Amygdala (tissue), 56 donors: ENCODE measurements around the gene ZDHHC19.
"Not testable (repeated sequence)": the region's sequence is repeated elsewhere in the genome, so short reads cannot be mapped to it uniquely, and the experiment has no call there.

Experiments
- DNase-seq, 56 donors: peaks; one replicate each; lab custom pipeline; 2025; lab: John Stamatoyannopoulos, UW

ZDHHC19 gene

DNA sequence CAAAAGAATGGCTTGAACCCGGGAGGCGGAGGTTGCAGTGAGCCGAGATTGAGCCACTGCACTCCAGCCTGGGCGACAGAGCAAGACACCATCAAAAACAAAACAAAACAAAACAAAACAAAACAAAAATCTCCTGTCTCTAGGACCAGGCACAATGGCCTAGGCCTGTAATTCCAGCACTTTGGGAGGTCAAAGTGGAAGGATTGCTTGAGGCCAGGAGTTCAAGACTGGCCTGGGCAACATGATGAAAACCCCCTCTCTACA, 27.1 kb downstream of the ZDHHC19 start:
- DNase-seq, result not testable (repeated sequence)

DNA sequence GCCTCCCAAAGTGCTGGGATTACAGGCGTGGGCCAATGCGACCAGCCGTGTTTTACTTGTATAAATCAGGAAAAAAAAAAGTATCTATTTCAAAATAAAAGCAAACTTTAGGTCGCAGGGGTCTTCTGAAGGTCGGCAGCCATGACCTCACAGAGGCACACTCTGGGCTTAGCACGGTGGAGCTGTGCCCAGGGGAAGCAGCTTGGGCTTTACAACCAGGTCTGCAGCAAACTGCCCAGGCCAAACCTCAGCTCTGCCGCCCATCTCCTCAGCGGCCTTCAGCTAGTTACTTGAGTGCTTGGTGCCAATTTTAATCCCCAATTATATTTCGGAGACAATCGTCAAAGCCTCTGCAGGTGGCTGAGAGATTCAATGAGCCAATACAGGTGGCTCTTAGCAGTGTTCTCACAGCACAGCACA, 30.1 kb downstream of the ZDHHC19 start:
- no peak for DNase-seq

DNA sequence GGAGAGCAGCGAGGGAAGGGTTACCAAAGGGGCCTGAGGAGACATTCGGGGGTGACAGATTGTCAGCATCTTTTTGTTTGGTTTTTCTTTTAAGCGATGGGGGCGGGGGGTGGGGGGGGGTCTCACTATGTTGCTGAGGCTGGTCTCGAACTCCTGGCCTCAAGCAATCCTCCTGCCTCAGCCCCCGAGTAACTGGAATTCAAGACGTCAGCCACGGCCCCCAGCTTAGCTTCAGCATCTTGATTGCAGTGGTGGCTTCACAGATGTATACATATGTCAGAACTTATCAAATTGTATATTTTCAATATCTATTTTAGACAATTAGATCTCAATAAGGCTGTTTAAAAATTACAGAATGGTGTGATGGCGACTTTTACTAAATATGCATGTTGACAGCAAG, 30.9 kb downstream of the ZDHHC19 start:
- DNase-seq, result no peak

DNA sequence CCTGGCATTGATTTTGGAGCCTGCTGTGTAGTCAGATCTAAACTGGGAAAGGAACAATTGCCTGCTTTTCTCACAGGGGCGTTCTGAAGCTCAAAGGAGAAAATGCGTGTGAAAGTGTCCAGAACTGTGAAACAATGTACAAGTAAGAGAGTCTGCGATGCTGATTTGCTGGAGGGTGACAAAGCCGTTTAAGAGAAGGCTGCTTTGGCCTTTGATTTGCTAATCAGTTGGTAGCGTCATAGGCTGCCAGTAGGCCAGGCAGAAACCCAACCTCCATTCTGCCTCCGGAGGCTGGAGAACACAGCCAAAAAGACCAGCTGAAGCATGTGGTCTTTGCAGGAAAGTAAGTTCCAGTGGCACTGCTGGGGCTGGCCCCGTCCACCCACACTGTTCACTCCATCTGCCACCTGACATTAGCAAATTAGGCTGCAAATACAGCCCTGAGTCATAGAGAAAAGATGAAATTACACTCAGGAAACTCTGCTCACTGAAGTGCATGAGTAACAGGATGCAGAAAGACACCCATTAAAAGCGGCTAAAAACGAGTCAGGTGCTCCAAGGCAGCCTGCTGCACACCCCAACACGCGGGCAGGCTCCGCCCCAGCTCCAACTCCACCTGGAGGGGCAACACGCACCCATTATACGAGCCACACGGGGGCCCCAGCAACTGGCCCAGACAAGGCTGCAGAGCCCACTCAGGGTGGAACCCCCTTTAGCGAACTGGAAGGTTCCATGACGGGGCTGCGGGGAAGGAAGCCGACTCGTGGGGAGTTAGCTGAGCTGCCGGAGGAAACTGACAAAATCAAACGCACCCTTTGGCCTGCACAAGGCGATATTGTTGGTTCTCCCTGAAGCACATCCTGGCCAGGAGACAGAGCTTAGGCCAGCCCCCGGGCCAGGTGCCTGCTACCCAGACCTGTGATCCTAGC, 31.6 kb downstream of the ZDHHC19 start:
- DNase-seq, result peak in 52 of 56 donors; percentile 36 to 90 (median 74)

DNA sequence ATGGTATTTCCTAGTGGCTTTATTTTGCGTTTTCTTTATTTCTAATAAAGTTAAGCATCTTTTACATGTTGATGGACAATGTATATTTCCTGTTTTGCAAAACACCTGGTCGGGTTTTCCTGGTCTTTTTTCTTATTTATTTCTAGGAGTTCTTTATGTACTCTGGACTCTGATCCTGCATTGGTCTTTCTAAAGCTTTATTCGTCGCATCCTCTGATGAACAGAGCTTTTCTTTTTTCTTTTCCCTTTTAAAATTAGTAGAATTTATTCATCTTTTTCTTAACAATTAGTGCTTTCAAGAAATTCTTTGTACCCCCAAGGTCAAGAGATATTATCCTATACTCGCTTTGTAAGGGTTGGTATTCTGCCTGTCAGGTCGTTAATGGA, 32.2 kb downstream of the ZDHHC19 start:
- DNase-seq, result no peak

DNA sequence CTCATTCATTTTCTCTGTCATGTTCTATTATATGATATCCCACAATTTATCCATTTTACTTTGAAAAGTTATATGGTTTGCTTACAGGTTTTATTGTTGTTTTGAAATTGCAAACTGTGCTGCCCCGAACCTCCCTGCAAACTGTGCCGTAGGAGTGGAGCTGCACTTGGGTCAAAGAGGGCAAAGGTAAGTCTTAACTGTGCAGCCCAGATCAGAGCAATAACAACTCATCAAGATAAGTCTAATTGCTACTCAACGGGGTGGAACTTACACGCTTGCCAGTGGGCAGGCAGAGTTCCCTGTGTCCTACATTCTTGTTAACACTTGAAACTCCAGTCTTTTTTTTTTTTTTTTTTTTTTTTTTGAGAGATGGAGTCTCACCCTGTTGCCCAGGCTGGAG, 33.2 kb downstream of the ZDHHC19 start:
- DNase-seq, result no peak

DNA sequence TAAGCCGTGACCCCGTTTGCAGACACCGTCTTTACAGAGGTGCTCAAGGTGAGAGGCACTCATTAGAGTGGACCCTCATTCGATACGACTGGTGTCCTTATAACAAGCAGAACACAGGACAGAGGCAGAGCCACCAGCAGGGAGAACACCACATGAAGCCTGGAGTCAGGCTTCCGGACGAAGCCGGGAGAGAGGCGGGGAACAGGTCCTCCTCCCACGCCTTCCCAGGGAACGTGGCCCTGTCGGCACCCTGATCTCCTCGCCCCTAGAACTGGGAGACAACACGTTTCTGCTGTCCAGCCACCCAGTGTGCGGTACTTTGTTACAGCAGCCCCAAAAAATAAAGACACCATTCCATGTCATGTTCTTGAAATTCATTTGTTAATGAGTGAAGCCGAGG, 33.6 kb downstream of the ZDHHC19 start:
- DNase-seq, result no peak

DNA sequence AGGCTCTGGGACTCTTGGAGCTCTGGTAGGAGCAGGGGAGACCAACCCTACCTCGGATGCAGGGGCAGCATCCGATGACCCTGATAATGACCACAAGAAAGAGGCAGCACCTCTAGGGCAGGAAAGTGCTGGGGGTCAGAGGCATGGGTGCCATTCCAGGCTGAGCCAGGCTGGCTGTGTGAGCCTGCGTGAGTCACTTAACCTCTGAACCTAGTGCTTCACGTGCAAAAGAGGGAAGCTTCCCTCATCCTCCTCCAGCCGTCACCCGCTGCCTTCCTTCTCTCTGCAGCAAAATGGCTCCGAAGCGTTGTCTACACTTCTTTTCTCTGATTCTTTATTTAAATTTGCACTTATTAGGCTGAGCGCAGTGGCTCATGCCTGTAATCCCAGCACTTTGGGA, 35.5 kb downstream of the ZDHHC19 start:
- DNase-seq, result no peak

DNA sequence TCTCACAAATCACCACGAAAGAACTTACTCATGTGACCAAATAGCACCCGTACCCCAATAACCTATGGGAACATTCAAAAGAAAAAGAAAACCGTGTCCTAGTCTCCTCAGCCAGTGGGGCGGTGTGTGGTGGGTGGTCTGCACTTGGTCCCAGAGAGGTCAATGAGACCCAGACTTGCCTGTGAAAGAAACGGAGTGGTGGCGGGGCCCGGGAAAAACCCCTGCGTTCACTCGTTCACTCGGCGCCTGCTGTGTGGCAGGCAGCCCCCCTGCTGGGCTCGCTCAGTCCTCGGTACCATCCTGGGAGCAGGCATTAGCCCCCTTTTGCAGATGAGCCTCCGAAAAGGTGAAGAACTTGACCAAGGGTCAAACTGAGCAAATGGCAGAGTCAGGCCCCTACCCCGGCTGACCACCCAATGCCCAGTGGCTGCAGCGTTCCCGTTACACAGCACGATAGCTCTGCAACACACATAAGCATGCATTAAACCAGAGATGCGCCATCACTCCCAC, 36.0 kb downstream of the ZDHHC19 start:
- no peak for DNase-seq

DNA sequence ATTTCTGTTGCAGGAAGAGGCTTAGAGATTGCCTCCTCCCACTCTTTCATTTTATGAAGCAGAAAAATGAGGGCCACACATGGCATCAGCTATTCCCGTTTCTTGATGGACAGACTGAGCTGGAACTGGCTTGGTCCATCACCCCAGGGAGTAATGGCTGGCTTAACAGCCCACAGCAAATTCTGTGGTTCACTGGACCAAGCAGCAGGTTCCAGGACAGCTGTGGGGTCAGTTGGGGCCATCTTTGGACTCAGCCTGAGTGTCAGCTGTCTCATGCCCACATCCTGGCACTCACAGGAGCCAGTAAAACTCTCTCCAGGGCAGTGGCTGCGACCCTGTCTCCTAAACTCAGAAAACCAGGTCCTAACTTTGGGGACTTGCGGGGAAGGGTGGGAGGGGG, 36.5 kb downstream of the ZDHHC19 start:
- no peak for DNase-seq

DNA sequence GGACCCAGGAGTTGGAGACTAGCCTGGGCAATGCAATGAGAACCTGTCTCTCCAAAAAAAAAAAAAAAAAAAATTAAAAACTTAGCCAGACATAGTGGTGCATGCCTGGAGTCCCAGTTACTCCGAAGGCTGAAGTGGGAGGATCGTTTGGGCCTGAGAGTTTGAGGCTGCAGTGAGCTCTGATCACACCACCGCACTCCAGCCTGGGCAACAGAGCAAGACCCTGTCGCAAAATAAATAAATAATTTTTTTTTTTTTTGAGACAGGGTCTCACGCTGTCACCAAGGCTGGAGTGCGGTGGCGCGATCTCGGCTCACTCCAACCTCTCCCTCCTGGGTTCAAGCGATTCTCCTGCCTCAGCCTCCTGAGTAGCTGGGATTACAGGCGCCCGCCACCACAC, 40.9 kb downstream of the ZDHHC19 start:
- not testable (repeated sequence) for DNase-seq

DNA sequence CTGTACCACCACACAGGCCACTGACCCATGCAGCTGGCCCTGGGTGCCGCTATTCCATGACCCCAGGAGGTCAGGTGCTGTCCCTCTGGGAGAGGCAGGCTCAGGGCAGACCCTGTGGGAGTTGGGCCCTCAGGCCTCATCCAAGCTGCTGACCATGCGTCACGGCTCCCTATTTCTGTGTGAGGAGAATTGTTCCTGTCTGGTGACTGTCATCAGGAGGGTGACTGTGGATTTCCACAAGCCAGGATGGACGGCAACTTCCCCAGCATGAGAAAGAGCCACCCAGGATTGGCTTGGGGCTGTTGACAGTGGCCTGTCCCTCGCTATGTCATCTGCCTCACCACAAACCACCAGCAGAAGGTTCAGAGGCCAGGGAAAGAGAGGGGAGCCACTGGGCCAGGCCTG, 41.4 kb downstream of the ZDHHC19 start:
- no peak for DNase-seq

DNA sequence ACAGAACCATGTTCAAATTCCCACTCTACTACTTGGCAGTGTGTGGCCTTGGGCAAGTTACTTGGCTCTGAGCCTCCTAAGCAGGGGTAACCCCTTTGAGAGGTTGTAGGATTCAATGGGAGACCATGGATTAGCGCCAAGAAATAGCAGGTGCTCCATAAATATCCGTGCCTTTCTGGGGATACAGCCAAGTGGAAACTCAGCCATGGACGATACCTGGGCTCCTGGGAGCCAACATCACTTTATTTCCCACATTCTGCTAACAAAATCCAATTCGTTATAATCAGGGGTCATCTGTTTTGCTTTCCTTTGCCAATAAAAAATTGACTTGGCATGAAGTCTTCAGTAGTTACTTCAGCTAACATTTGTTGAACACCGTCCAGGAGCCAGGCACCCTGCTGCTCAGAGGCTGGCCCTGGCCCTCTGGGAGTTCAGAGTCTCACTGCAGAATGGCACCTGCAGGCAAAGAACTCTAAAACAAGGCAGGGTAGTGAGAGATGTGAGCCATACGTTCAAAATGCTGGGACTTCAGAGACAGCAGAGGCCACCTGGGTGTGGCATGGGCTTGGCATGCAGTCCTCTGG, 42.3 kb downstream of the ZDHHC19 start:
- peak in 1 of 56 donors; percentile 52 for DNase-seq

DNA sequence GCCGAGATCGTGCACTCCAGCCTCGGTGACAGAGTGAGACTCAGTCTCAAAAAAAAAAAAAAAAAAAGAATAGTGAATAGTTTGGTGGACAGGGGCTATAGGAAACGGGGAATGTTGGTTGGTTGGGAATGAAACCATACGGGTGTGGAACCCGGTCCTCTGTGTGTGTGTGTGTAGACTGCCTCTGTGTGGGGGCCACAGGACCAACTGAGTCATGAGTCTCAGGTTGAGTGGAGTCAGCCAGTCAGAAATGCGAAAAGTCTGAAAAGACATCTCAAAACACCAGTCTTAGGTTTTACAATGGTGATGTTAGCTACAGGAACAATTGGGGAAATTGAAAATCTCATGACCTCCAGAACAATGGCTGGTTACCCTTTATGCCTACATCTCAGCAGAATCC, 44.5 kb downstream of the ZDHHC19 start:
- no peak for DNase-seq

DNA sequence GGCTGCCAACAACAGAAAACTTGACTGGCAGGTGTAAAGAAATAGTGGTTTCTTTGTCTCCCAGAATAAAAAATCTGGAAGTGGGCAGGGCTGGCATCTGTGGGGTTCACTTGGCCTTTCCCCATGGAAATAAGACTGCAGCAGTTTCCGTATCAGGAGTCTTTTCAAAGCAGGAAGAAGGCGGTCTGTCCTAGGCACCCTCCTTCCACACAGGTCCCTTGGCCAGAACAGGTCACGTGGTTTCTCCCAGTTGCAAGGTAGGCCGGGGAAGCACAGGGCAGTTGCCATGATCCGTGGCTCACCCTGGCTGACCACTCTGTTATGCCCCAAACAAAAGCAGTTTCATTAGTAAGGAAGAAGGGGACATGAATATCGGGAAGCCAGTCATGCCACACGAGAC, 45.4 kb downstream of the ZDHHC19 start:
- DNase-seq, result no peak

DNA sequence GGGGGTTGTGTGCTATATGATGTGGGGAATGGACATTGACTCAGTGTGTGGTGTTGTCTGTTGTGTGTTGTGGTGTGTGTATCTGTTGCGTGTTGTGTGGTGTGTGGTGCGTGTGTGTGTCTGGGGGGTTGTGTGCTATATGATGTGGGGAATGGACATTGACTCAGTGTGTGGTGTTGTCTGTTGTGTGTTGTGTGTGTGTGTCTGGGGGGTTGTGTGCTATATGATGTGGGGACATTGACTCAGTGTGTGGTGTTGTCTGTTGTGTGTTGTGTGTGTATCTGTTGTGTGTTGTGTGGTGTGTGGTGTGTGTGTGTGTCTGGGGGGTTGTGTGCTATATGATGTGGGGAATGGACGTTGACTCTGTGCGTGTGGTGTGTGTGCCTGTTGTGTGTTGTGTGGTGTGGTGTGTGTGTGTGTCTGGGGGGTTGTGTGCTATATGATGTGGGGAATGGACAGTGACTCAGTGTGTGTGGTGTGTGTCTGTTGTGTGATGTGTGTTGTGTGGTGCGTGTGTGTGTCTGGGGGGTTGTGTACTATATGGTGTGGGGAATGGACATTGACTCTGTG, 46.1 kb downstream of the ZDHHC19 start:
- DNase-seq, result not testable (repeated sequence)

DNA sequence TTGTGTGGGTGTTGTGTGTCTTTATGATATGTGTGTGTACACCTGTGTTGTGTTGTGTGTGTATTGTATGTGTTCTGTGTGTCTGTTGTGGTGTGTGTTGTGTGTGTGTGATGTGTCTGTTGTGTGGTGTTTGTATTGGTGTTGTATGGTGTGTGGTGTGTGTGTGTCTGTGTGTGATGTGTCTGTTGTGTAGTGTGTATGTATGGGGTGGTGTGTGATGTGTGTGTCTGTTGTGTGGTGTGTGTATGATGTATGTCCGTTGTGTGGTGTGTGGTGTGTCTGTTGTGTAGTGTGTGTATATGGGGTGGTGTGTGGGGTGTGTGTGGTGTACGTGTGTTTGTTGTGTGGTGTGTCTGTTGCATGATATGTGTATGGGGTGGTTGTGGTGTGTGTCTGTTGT, 46.6 kb downstream of the ZDHHC19 start:
- no peak for DNase-seq

DNA sequence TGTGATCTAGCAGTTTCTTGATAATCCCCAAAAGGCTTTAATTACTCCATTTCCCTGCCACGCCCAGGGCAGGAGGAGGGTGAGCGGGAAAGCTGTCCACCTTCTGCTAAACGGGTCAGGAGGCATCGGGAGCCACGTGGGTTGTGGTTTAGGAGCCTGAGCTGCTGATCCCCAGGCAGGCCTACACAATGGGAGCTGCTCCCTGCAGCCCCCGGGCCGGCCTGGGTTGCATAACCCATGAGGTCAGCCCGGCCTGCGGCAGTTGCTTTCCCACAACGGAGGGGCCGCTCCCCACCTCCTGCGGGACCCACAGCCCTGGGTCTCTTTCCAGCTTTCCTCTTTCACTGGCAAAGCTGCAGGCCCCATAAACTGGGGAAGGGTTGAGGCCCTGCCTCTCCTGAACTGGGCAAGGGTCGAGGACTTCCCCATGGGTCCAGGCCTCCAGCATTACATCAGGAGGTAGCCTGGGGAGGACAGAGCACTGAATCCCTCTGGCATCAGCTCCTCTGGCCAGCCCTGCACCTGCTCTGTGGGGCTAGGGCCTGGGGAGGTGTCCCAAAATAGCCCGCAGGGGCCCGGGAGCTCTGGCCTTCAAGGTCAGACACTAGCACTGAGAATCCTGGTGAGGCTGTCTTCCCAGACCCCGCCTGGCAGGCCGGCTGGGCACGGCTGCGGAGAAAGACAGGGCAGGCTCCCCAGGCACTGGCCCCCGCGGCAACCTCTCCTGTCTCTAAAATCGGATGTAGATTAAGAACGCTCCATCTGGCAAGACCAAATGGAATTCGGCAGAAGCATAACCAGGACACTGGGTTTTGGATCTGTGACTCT, 47.3 kb downstream of the ZDHHC19 start:
- no peak for DNase-seq

DNA sequence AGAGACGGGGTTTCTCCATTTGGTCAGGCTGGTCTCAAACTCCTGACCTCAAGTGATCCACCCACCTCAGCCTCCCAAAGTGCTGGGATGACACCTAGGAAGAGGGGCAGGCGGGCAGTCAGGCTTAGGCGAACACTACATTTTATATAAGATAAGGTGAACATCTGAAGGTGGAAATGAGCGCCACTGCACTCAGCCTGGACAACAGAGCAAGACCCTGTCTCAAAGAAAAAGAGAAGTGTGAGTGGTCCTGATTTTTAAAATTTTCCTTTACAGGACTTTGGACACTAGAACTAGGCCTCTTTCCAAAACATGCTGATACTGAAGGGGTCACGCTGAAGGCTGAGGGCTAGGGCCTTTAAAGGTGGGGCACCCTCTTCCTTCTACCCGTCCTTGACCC, 48.0 kb downstream of the ZDHHC19 start:
- DNase-seq, result no peak

DNA sequence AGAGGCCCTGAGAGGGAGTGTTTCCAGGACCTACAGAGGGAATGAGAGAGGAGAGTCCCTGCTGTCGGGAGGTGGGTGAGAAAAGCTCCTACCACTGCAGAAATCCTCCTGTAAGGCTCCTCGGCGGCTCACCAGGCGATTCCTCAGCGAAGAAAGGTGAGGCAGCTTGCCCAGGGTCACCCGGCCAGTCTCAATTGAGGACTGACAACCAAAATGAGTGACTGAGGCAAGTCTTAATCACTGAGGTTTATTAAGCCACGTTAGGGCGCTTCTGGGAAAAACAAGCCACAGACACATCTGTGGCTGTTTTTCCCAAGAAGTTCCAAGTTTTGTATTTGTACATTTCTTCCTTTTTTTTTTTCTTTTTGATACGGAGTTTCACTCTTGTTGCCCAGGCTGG, 48.5 kb downstream of the ZDHHC19 start:
- DNase-seq, result no peak
